Cerebellar cortex (tissue), 1 donor: ENCODE data around the gene STIM1.
A peak's percentile ranks its signal among the peaks of the same experiment; 100 is the strongest.
"Not testable (repeated sequence)": the region's sequence is repeated elsewhere in the genome, so short reads cannot be mapped to it uniquely, and the experiment has no call there.

ENCODE experiments used
- DNase-seq: peaks from one replicate; pipeline ENCODE4 v3.0.0-alpha.2; 2015; ENCODE audit warnings: low spot score

STIM1 gene

GRCh38 chr11:3983101-3983500 is 127.6 kb downstream of the STIM1 start:
- no peak for DNase-seq

DNA sequence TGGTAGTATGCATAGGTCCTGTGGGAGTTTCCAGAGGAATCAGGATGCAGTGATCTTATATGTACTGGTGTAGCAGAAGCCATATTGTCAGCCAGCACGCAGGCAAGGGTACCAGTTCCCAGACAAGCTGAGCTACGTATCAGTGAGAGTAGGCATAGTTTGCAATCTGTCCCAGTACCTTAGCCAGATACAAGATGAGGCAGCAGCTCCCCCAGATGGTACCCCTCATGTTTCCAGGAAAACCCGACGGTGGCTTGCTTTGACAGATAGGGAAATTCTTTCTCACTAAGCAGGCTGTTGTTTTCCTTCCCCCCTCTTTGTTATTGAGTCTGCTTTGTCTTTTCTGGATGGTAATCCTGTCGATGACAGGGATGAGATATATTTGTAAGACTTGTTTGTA is 129.4 kb downstream of the STIM1 start:
- DNase-seq, result peak; percentile 79

- peak; percentile 26 for DNase-seq
Observed at GRCh38 chr11:3985631-3986030, 130.2 kb downstream of the STIM1 start.

- peak; percentile 76 for DNase-seq
Observed at GRCh38 chr11:3986301-3986700, 130.8 kb downstream of the STIM1 start.

- peak; percentile 43 for DNase-seq
Observed at GRCh38 chr11:3989276-3989920, 133.9 kb downstream of the STIM1 start.

- no peak for DNase-seq
Observed at GRCh38 chr11:3989921-3990290, 134.4 kb downstream of the STIM1 start.

DNA sequence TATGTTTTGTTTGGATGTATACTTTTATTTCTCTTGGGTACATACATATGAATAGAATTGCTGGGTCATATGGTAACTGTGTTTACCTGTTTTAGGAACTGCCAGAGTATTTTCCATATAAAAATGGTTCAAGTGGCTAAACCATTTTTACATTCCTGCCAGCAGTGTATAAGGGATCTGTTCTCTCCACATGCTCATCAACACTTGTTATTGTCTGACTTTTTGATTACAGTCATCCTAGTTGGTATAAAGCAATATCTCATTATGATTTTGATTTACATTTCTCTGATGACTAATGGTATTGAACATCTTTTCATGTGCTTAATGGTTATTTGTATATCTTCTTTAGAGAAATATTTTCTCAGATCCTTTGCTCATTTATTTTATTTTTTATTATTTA is 134.9 kb downstream of the STIM1 start:
- no peak for DNase-seq

GRCh38 chr11:3992964-3993363 is 137.5 kb downstream of the STIM1 start:
- no peak for DNase-seq

DNA sequence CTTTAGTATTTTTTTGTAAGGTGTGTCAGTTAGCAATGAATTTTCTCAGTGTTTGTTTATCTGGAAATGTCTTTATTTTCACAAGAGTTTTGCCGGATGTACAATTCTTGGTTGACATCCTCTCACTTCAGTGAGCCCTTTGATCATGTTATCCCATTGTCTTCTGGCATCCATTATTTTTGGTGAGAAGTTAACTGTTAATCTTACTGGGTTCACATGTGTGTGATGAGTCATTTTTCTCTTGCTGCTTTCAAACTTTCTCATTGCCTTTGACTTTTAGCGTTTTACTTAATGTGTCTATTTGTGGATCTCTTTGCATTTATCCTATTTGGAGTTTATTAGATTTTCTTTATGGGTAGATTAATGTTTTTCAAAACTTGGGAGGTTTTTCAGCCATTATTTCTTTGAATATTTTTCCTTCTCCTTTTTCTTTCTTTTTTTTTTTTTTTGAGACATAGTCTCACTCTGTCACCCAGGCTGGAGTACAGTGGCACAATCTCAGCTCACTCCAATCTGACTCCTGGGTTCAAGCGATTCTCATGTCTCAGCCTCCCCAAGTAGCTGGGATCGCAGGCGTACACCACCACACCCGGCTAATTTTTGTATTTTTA is 138.7 kb downstream of the STIM1 start:
- no peak for DNase-seq

- DNase-seq, result no peak
Observed at GRCh38 chr11:3995307-3995706, 139.8 kb downstream of the STIM1 start.

GRCh38 chr11:3995949-3996554 is 140.6 kb downstream of the STIM1 start:
- no peak for DNase-seq

GRCh38 chr11:3996651-3997050 is 141.2 kb downstream of the STIM1 start:
- no peak for DNase-seq

- DNase-seq, result not testable (repeated sequence)
Observed at GRCh38 chr11:4004753-4005152, 149.3 kb downstream of the STIM1 start.

DNA sequence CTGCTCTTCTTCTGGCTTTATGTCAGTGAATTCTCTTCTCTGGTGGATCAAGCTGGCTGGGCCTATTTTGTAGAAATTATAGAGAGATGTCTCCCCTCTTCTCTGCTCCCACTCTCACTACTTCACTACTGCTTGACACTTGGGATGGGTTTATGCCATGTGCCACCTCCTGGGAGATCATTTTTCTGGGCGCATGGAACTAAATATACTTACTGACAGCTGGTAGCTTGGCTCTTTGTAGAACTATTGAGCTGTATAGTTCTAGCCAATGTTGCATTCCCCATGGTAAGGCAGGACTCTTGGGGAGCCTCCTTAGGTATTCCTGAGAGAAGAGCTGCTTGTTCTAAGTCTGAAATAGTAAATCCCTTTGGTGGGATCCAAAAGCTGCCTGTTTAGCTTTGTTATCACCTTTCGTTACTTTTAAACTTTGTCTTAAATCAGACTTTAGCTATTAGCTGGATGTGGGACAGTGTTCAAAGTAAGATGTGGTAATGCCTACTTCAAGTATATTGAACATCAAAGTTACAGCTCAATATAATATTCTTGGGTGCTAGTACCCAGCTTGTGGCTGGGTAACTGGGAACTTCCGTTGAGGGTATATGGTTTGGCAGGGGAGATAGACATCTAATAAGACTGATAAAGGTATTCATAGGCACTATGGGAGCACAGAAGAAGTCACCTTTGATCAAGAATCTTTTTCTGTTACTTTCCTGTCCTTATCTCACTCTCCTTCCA is 151.6 kb downstream of the STIM1 start:
- no peak for DNase-seq

DNA sequence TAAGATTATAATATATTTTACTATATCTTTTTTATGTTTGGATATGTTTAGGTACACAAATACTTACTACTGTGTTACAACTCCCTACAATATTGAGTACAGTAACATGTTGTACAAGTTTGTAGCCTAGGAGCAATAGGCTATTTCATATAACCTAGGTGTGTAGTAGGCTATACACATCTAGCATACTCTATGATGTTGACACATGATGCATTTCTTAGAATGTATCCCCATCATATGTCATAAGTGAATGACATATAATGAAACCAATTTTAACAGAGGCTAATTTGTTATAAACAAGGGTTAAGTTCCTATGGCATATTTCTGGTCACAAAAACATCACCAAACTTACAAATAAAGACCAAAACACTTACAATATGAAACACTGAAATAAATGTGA is 152.7 kb downstream of the STIM1 start:
- DNase-seq, result no peak

DNA sequence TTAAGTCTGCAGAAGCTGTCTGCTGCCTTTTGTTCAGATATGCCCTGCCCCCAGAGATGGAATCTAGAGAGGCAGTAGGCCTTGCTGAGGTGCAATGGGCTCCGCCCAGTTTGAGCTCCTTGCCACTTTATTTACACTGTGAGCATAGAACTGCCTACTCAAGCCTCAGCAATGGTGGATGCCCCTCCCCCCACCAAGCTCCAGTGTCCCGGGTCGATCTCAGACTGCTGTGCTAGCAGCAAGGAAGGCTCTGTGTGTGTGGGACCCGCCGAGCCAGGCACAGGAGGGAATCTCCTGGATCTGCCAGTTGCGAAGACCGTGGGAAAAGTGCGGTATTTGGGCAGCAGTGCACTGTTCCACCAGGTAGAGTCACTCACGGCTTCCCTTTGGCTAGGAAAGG is 161.1 kb downstream of the STIM1 start:
- not testable (repeated sequence) for DNase-seq

GRCh38 chr11:4017129-4017528 is 161.7 kb downstream of the STIM1 start:
- no peak for DNase-seq

DNA sequence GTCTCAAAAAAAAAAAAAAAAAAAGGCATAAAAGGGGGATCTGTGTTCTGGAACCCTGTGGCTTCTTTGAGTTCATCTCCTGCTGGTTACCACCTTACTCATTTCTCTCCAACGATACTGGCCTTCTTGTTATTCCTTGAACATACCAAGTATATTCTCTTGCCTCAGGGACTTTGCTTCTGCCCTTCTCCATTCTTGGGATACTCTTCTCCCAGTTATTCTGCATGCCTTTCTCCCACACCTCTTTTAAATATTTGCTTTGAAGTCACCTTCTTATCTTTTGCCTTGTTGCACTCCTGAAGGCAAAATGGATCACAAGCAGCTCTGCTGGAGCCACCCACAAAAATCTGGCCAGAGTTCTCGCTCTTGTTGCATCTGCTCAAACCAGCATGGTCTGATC is 163.2 kb downstream of the STIM1 start:
- DNase-seq, result no peak

DNA sequence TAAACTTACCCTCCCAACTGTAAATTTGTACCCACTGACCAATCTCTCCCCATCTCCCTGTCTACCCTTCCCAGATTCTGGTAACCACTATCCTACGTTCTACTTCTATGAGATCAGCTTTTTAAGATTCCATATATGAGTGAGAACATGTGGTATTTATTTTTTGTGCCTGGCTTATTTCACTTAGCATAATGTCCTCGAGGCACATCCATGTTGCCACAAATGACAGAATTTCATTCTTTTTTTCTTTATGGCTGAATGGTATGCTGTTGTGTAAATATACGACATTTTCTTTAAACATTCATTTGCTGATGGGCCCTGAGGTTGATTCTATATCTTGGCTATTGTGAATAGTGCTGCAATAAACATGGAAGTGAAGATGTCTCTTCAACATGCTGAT is 164.4 kb downstream of the STIM1 start:
- DNase-seq, result no peak

DNA sequence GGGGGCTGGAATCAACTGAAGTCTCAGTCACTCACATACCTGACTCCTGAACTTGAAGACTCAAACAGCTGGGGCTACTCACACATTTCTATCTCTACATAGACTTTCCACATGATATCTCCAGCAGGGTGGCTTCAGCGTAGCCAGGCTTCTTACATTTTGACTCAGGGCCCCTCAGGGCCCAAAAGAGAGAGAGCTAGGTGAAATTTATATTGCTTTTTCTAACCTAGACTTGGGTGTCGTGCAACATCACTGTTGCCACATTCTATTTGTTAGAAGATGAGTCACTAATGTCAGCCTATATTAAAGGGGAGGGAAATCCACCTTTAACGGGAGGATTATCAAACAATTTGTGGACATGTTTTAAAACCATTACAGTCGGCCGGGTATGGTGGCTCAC is 167.2 kb downstream of the STIM1 start:
- no peak for DNase-seq

DNA sequence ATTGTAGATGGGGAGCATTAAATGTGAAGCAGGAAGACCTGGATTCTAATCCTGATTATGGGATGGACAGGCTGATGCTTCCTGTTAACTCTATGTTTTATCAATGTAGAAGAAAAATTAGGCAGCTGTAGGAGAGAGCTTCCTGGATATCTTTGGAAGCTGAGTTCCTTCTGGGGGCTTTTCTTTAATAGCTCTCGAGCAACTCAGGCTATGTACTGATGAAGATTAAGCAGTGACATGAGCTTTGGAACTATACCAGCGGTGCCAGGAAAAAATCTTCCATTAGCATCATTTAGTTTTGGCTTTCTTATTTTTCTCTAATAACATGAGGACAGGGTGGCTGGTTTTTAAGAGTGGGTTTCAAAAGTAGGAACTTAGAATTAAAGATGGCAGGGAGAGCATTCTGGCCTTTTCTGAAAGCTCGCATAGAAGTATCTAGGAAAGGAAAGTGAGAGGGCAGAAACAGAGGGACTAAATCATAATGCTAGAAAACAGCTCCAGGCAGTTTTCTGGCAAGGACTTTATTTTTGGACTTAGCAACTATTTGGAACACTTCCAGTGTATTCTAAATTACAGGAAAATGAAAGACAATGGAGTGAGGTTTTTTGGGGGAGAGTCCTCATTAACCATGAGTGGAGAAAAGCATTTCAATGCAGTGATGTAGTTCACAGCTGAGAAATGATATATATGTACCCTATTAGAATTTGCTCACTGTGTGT is 169.9 kb downstream of the STIM1 start:
- peak; percentile 61 for DNase-seq

GRCh38 chr11:4025967-4026324 is 170.5 kb downstream of the STIM1 start:
- DNase-seq, result peak; percentile 72
